Endothelial cell of umbilical vein (primary cell): ENCODE data around the gene TCERG1L. TPM values are rescaled to one million over a fixed set of nuclear protein-coding genes. Genes with fewer than 3 reads are reported as not detected.

Experiments used
- BruUV-seq: library from RNA; stranded (reverse); fragments of 400-500 nt; replicated peaks from 2 replicates; lab custom pipeline; 2021; lab: Mats Ljungman, UMichigan
- CTCF ChIA-PET: fragments of 300-600, 350-600 bp; sonication (Branson Sonifier 250); formaldehyde crosslinking; loops from one replicate; lab custom pipeline; 2021; ENCODE audit warnings: antibody characterized with exemption, inconsistent platforms; lab: Charles Lee
- POLR2A ChIA-PET: fragments of 300-600, 350-600 bp; sonication (Branson Sonifier 250); formaldehyde crosslinking; loops from one replicate; lab custom pipeline; 2021; ENCODE audit warnings: antibody characterized with exemption, inconsistent platforms; lab: Charles Lee
- DNase-seq: peaks from one replicate; pipeline ENCODE4 v3.0.0-alpha.2; 2011; ENCODE audit warnings: low read depth, low spot score
- FAIRE-seq: peaks from 2 replicates; lab custom pipeline; 2011; peaks lifted over from hg19 to GRCh38; lab: Jason Lieb, UNC
- H2AFZ ChIP-seq: 2 replicates; pipeline ENCODE4 v1.6.0; 2012; ENCODE audit warnings: low read depth, low read length, control low read depth, inconsistent platforms
- H3K27ac ChIP-seq: 2 replicates; pipeline ENCODE4 v1.5.1; 2011; ENCODE audit warnings: low read depth, mild to moderate bottlenecking, control low read depth, low read length, moderate library complexity; ENCODE audit not compliant: insufficient read depth
- H3K27me3 ChIP-seq, 2 experiments: 2 replicates each; pipeline versions ENCODE4 v1.6.0 to v1.6.1; 2011; ENCODE audit warnings: low read length in 2 of 2, mixed read lengths in 1 of 2; ENCODE audit not compliant: control insufficient read depth in 2 of 2, insufficient read depth in 2 of 2
- H3K36me3 ChIP-seq, 2 experiments: 2 replicates in 1 of 2; 3 replicates in 1 of 2; pipeline ENCODE4 v1.5.1; 2011; ENCODE audit warnings: low read length in 2 of 2, mild to moderate bottlenecking in 1 of 2, moderate library complexity in 1 of 2; ENCODE audit not compliant: control insufficient read depth in 2 of 2, insufficient read depth in 2 of 2; ENCODE audit errors: extremely low read depth in 1 of 2
- H3K4me1 ChIP-seq: 3 replicates; pipeline ENCODE4 v1.5.1; 2011; ENCODE audit warnings: mild to moderate bottlenecking, low read length; ENCODE audit not compliant: control insufficient read depth, insufficient read depth; ENCODE audit errors: extremely low read depth
- H3K4me2 ChIP-seq: 2 replicates; pipeline ENCODE4 v1.6.1; 2011; ENCODE audit warnings: low read length, control low read depth, mixed read lengths; ENCODE audit not compliant: insufficient read depth
- H3K4me3 ChIP-seq, 3 experiments: fragments of 200-600 bp in 1 of 3; sonication (generic), shearing (Covaris generic) in 1 of 3; replicated peaks in 1 of 3; 2 replicates each; pipeline ENCODE4 v1.5.1; 2011 to 2016; ENCODE audit warnings: control low read depth in 3 of 3, low read length in 3 of 3, mild to moderate bottlenecking in 2 of 3, inconsistent platforms in 1 of 3, low read depth in 1 of 3, moderate library complexity in 1 of 3; ENCODE audit not compliant: insufficient read depth in 1 of 3
- H3K79me2 ChIP-seq: 2 replicates; pipeline ENCODE4 v1.6.0; 2012; ENCODE audit warnings: low read length, inconsistent platforms; ENCODE audit not compliant: control insufficient read depth, insufficient read depth
- H3K9ac ChIP-seq: replicated peaks from 2 replicates; pipeline ENCODE3; 2011; ENCODE audit warnings: low read length, control low read depth; ENCODE audit not compliant: insufficient read depth; ENCODE audit errors: extremely low read depth
- H3K9me1 ChIP-seq: replicated peaks from 3 replicates; pipeline ENCODE4 v1.6.0; 2011; ENCODE audit warnings: mild to moderate bottlenecking, low read length; ENCODE audit not compliant: control insufficient read depth, insufficient read depth; ENCODE audit errors: extremely low read depth
- H3K9me3 ChIP-seq: replicated peaks from 2 replicates; pipeline ENCODE4 v1.5.1; 2012; ENCODE audit warnings: low read length, inconsistent platforms; ENCODE audit not compliant: control insufficient read depth, insufficient read depth
- H4K20me1 ChIP-seq: replicated peaks from 2 replicates; pipeline ENCODE3; 2011; ENCODE audit warnings: mild to moderate bottlenecking, low read length; ENCODE audit not compliant: control insufficient read depth, insufficient read depth; ENCODE audit errors: extremely low read depth
- EZH2 ChIP-seq: IDR thresholded peaks from 2 replicates; pipeline ENCODE4 v1.6.1; 2012; ENCODE audit warnings: borderline replicate concordance, low read depth, mild to moderate bottlenecking, moderate library complexity, low read length, inconsistent platforms; ENCODE audit not compliant: severe bottlenecking
- FOS ChIP-seq: IDR thresholded peaks from 2 replicates; pipeline ENCODE4 v1.6.1; 2011; ENCODE audit warnings: mild to moderate bottlenecking, low read length, moderate library complexity, borderline replicate concordance; ENCODE audit not compliant: insufficient read depth
- GATA2 ChIP-seq: IDR thresholded peaks from 2 replicates; pipeline ENCODE4 v1.7.0; 2011; ENCODE audit warnings: low read depth, mild to moderate bottlenecking, moderate library complexity, mixed read lengths, low read length; ENCODE audit not compliant: insufficient read length, insufficient read depth
- JUN ChIP-seq: IDR thresholded peaks from 2 replicates; pipeline ENCODE4 v1.6.1; 2011; ENCODE audit warnings: borderline replicate concordance, low read depth; ENCODE audit not compliant: insufficient read length, insufficient read depth
- MYC ChIP-seq: IDR thresholded peaks from one replicate; pipeline ENCODE4 v1.6.1; 2011; ENCODE audit warnings: mild to moderate bottlenecking, low read depth, low read length
- POLR2A ChIP-seq: IDR thresholded peaks from 2 replicates; pipeline ENCODE4 v1.6.1; 2012; ENCODE audit warnings: low read depth, mild to moderate bottlenecking, control low read depth, low read length
- POLR2AphosphoS5 ChIP-seq: IDR thresholded peaks from 2 replicates; pipeline ENCODE4 v1.6.1; 2012; ENCODE audit warnings: low read depth, mild to moderate bottlenecking, control low read depth, low read length, moderate library complexity; ENCODE audit not compliant: insufficient read depth
- dilution Hi-C: fragments of 300-500 bp; cut with MboI; formaldehyde crosslinking; loops from one replicate; pipeline ENCODE4 v1.15.0; 2019; ENCODE audit warnings: low sequenced_read_pairs; ENCODE audit not compliant: extremely low pct_ligation_motif_present
- intact Hi-C: fragments of 100-400 bp; cut with micrococcal nuclease; formaldehyde crosslinking; loops from one replicate; pipeline ENCODE4 v1.10.0; 2022
- polyA plus RNA-seq, 4 experiments: library from polyadenylated mRNA; depleted of rRNA in 3 of 4; stranded (reverse) in 3 of 4; unstranded in 1 of 4; fragments of >200 nt; gene quantifications; 2 replicates each; pipeline versions ENCODE4 v1.2.1 to v1.2.3, GENCODE V29; 2011 to 2012; ENCODE audit warnings: missing spikeins in 1 of 4
- total RNA-seq: library from RNA; stranded (reverse); gene quantifications from 2 replicates; pipeline ENCODE4 v1.2.3, GENCODE V29; 2021
- TF ChIP-seq, protein P1 (sequence below): IDR thresholded peaks from 2 replicates; pipeline ENCODE4 v1.6.1; 2011; ENCODE audit not compliant: insufficient read depth, insufficient read length
- TF ChIP-seq, protein P2 (sequence below), 2 donors: IDR thresholded peaks; 1 replicate in 1 of 2; 2 replicates in 1 of 2; pipeline ENCODE4 v1.5.1; 2011; ENCODE audit warnings: low read length in 2 of 2, mild to moderate bottlenecking in 2 of 2, moderate library complexity in 2 of 2, control low read depth in 1 of 2, inconsistent platforms in 1 of 2, low read depth in 1 of 2; ENCODE audit not compliant: insufficient read depth in 1 of 2; ENCODE audit errors: extremely low read depth in 1 of 2

Gene TCERG1L
- total and polyA plus RNA-seq, 2 donors (not counting 3 experiments of a cell fraction or from before 2014, with no cell fraction given) = not detected

DNA sequence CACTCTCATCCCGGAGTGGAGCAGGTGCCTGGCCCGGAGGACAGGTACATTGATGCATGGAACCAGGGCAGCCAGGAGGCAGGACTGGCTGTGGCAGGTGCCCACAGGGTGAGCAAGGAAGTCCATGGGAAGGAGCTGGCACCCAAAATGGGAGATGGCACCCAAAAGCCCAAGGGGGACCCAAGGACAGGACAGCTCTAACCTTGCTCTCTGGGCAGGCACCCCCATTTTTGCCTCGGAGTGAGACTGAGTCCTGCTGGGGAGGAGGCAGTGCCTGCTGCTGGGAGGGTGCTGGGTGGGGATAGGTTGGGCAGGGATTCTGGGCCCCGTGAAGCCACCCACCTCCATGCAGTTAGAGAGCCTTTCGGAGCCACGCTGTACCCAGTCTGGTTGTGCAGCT lies 234.5 kb downstream of the TCERG1L start:
- ChIA-PET CTCF (no interaction called here), POLR2A (no interaction called here)
- no peak overlapping the region for H3K4me2 ChIP-seq
- no peaks in the 10 kb centered on the region for H3K36me3 ChIP-seq
- no peaks in the 10 kb centered on the region for H3K4me1 ChIP-seq
- DNase-seq (no peak), FAIRE-seq (no peak)
- no peaks in the 10 kb centered on the region for H3K79me2 ChIP-seq
- no peak overlapping the region for H3K9ac ChIP-seq
- no peak overlapping the region for H2AFZ ChIP-seq
- H4K20me1 ChIP-seq = no peaks in the 10 kb centered on the region
- H3K9me3 ChIP-seq = peaks cover 7% of the 10 kb centered on the region
- intact Hi-C loops = no loop called here
- TF ChIP-seq, protein P1, sequence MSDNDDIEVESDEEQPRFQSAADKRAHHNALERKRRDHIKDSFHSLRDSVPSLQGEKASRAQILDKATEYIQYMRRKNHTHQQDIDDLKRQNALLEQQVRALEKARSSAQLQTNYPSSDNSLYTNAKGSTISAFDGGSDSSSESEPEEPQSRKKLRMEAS = no peak
- TF ChIP-seq JUN = no peak
- no peak overlapping the region for H3K4me3 ChIP-seq
- H3K27me3 ChIP-seq = no peaks in the 10 kb centered on the region
- dilution Hi-C loops = no loop called here
- no peaks in the 10 kb centered on the region for H3K9me1 ChIP-seq
- no peak overlapping the region for H3K27ac ChIP-seq
- BruUV-seq = no TSS peak

DNA sequence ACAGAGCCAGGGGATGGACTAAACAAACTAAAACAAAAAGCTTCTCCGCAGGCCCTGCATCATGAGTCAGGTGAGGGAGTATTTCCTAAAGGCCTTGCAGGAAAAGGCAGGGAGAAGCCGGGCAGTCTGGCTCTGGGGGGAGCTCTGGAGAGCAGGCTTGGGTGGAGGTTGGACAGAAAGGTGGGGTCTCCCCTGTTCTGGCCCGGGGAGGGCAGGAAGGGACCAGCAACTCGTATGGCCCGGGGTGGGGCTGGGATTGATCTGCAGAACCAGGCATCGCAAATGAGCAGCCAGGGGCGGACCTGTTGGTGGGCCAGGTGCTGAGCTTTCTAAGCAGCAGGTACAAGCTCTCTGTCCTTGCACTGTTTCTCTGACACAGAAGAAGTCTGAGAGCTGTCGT lies 235.2 kb downstream of the TCERG1L start:
- TF ChIP-seq, protein P2, sequence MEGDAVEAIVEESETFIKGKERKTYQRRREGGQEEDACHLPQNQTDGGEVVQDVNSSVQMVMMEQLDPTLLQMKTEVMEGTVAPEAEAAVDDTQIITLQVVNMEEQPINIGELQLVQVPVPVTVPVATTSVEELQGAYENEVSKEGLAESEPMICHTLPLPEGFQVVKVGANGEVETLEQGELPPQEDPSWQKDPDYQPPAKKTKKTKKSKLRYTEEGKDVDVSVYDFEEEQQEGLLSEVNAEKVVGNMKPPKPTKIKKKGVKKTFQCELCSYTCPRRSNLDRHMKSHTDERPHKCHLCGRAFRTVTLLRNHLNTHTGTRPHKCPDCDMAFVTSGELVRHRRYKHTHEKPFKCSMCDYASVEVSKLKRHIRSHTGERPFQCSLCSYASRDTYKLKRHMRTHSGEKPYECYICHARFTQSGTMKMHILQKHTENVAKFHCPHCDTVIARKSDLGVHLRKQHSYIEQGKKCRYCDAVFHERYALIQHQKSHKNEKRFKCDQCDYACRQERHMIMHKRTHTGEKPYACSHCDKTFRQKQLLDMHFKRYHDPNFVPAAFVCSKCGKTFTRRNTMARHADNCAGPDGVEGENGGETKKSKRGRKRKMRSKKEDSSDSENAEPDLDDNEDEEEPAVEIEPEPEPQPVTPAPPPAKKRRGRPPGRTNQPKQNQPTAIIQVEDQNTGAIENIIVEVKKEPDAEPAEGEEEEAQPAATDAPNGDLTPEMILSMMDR (IDR thresholded peaks at IDR 0.05; ENCODE audit: extremely low read depth in 1 of 2, insufficient read depth in 1 of 2, low read depth in 1 of 2, low read length in 2 of 2) = no peak
- TF ChIP-seq POLR2AphosphoS5 (no peak), POLR2A (no peak), JUN (no peak), MYC (no peak), EZH2 (no peak), GATA2 (no peak), FOS (no peak)
- TF ChIP-seq, protein P1 = no peak
- Histone ChIP-seq H3K4me3 (no peak overlapping the region), H3K4me2 (no peak overlapping the region), H3K79me2 (no peaks in the 10 kb centered on the region), H3K27ac (no peak overlapping the region), H4K20me1 (no peaks in the 10 kb centered on the region), H3K36me3 (no peaks in the 10 kb centered on the region), H3K27me3 (no peaks in the 10 kb centered on the region), H3K4me1 (no peaks in the 10 kb centered on the region), H3K9me1 (no peaks in the 10 kb centered on the region), H3K9me3 (peaks cover 5% of the 10 kb centered on the region), H2AFZ (no peak overlapping the region), H3K9ac (no peak overlapping the region)
- no peak for DNase-seq
- intact Hi-C loops (no loop called here), dilution Hi-C loops (no loop called here)
- no peak for FAIRE-seq
- BruUV-seq = no TSS peak
- ChIA-PET POLR2A (no interaction called here), CTCF (no interaction called here)
